Keratinocyte (primary cell): ENCODE data around the gene CNTNAP2. TPM values are rescaled to one million over a fixed set of nuclear protein-coding genes. Genes with fewer than 3 reads are reported as not detected.

Experiments
- DNase-seq: peaks from one replicate; pipeline ENCODE4 v3.0.0-alpha.2; 2011; ENCODE audit warnings: low read depth, missing footprints, low spot score
- FAIRE-seq: peaks from 2 replicates; lab custom pipeline; 2011; peaks lifted over from hg19 to GRCh38; lab: Jason Lieb, UNC
- H2AFZ ChIP-seq: 2 replicates; pipeline ENCODE4 v1.6.0; 2012; ENCODE audit warnings: low read length, control low read depth, inconsistent platforms; ENCODE audit not compliant: control insufficient read depth
- H3K27ac ChIP-seq: 2 replicates; pipeline ENCODE4 v1.5.1; 2011; ENCODE audit warnings: low read length; ENCODE audit not compliant: control insufficient read depth, insufficient read depth
- H3K27me3 ChIP-seq: 3 replicates; pipeline ENCODE4 v1.6.0; 2011; ENCODE audit warnings: low read length; ENCODE audit not compliant: control insufficient read depth, insufficient read depth; ENCODE audit errors: extremely low read depth
- H3K36me3 ChIP-seq, 2 experiments: 2 replicates in 1 of 2; 3 replicates in 1 of 2; pipeline ENCODE4 v1.5.1; 2011; ENCODE audit warnings: low read length in 2 of 2, mild to moderate bottlenecking in 1 of 2; ENCODE audit not compliant: control insufficient read depth in 2 of 2, insufficient read depth in 2 of 2; ENCODE audit errors: extremely low read depth in 1 of 2
- H3K4me1 ChIP-seq: 3 replicates; pipeline ENCODE4 v1.5.1; 2011; ENCODE audit warnings: low read length; ENCODE audit not compliant: control insufficient read depth, insufficient read depth; ENCODE audit errors: extremely low read depth
- H3K4me2 ChIP-seq: 3 replicates; pipeline ENCODE4 v1.6.0; 2011; ENCODE audit warnings: low read depth, low read length; ENCODE audit not compliant: control insufficient read depth, insufficient read depth; ENCODE audit errors: extremely low read depth
- H3K4me3 ChIP-seq, 3 experiments: fragments of 200-600 bp in 1 of 3; sonication (generic) in 1 of 3; 2 replicates in 2 of 3; 3 replicates in 1 of 3; pipeline ENCODE4 v1.5.1; 2011 to 2016; ENCODE audit warnings: low read length in 3 of 3, mild to moderate bottlenecking in 3 of 3, control low read depth in 2 of 3, inconsistent platforms in 1 of 3, low read depth in 1 of 3, mixed read lengths in 1 of 3, mixed run types in 1 of 3, moderate library complexity in 1 of 3; ENCODE audit not compliant: control insufficient read depth in 2 of 3, insufficient read depth in 2 of 3; ENCODE audit errors: extremely low read depth in 1 of 3
- H3K79me2 ChIP-seq: 2 replicates; pipeline ENCODE4 v1.6.0; 2012; ENCODE audit warnings: low read length; ENCODE audit not compliant: control insufficient read depth, insufficient read depth
- H3K9ac ChIP-seq: 3 replicates; pipeline ENCODE4 v1.6.0; 2011; ENCODE audit warnings: low read length; ENCODE audit not compliant: control insufficient read depth, insufficient read depth; ENCODE audit errors: extremely low read depth
- H3K9me1 ChIP-seq: 3 replicates; pipeline ENCODE4 v1.6.0; 2011; ENCODE audit warnings: low read length; ENCODE audit not compliant: control insufficient read depth, insufficient read depth; ENCODE audit errors: extremely low read depth
- H3K9me3 ChIP-seq: 2 replicates; pipeline ENCODE4 v1.5.1; 2012; ENCODE audit warnings: low read depth, low read length; ENCODE audit not compliant: control insufficient read depth
- H4K20me1 ChIP-seq: 3 replicates; pipeline ENCODE4 v1.6.0; 2011; ENCODE audit warnings: low read length; ENCODE audit not compliant: control insufficient read depth, insufficient read depth; ENCODE audit errors: extremely low read depth
- CTCF ChIP-seq, 3 experiments: IDR thresholded peaks in 1 of 3; conservative IDR thresholded peaks in 1 of 3; optimal IDR thresholded peaks in 1 of 3; 2 replicates in 2 of 3; 3 replicates in 1 of 3; pipeline versions ENCODE3 to v1.5.1; 2011; ENCODE audit warnings: low read length in 3 of 3, mild to moderate bottlenecking in 3 of 3, moderate library complexity in 2 of 3, control low read depth in 1 of 3, inconsistent platforms in 1 of 3; ENCODE audit not compliant: insufficient read depth in 2 of 3; ENCODE audit errors: extremely low read depth in 1 of 3
- EZH2 ChIP-seq: IDR thresholded peaks from one replicate; pipeline ENCODE4 v1.6.1; 2012; ENCODE audit warnings: inconsistent platforms, mild to moderate bottlenecking, low read length, moderate library complexity
- dilution Hi-C: fragments of 300-500 bp; cut with MboI; formaldehyde crosslinking; loops from one replicate; pipeline ENCODE4 v1.7.0; 2020; ENCODE audit warnings: low sequenced_read_pairs; ENCODE audit not compliant: extremely low pct_ligation_motif_present
- polyA plus RNA-seq, 5 experiments: library from polyadenylated mRNA; depleted of rRNA in 3 of 5; stranded (reverse) in 3 of 5; stranded (forward) in 1 of 5; unstranded in 1 of 5; fragments of >200 nt; gene quantifications; 1 replicate in 1 of 5; 2 replicates in 3 of 5; 3 replicates in 1 of 5; pipeline versions ENCODE4 v1.2.1 to v1.2.3, GENCODE V29; 2011 to 2012; ENCODE audit warnings: missing spikeins in 2 of 5, low read depth in 1 of 5, low replicate concordance in 1 of 5

Gene CNTNAP2
- polyA plus RNA-seq, 1 donor (not counting 4 experiments of a cell fraction or from before 2014, with no cell fraction given) = 1.4 TPM

GRCh38 chr7:148201992-148202391 lies 2085.4 kb downstream of the CNTNAP2 start:
- no peaks in the 10 kb centered on the region for H3K4me1 ChIP-seq
- H3K27ac ChIP-seq = no peak overlapping the region
- no peak overlapping the region for H3K4me2 ChIP-seq
- H3K9me3 ChIP-seq = no peaks in the 10 kb centered on the region
- no peak overlapping the region for H3K9ac ChIP-seq
- H3K27me3 ChIP-seq = no peaks in the 10 kb centered on the region
- TF ChIP-seq EZH2 (no peak), CTCF (optimal IDR thresholded peaks at IDR 0.05 in 1 of 3, IDR thresholded peaks at IDR 0.05 in 1 of 3, conservative IDR thresholded peaks at IDR 0.05 in 1 of 3; ENCODE audit: extremely low read depth in 1 of 3, insufficient read depth in 2 of 3, low read length in 3 of 3) (no peak)
- no peaks in the 10 kb centered on the region for H3K79me2 ChIP-seq
- dilution Hi-C loops = no loop called here
- FAIRE-seq = no peak
- H3K4me3 ChIP-seq = no peak overlapping the region
- no peaks in the 10 kb centered on the region for H3K36me3 ChIP-seq
- no peak overlapping the region for H2AFZ ChIP-seq
- no peaks in the 10 kb centered on the region for H3K9me1 ChIP-seq
- no peaks in the 10 kb centered on the region for H4K20me1 ChIP-seq
- no peak for DNase-seq

GRCh38 chr7:148204639-148205304 lies 2088.2 kb downstream of the CNTNAP2 start:
- dilution Hi-C loops = no loop called here
- Histone ChIP-seq H3K9ac (no peak overlapping the region), H3K27me3 (no peaks in the 10 kb centered on the region), H3K36me3 (no peaks in the 10 kb centered on the region), H3K4me3 (no peak overlapping the region), H3K4me1 (no peaks in the 10 kb centered on the region), H3K4me2 (no peak overlapping the region), H3K9me1 (no peaks in the 10 kb centered on the region), H3K9me3 (peaks cover 1% of the 10 kb centered on the region), H4K20me1 (no peaks in the 10 kb centered on the region), H3K79me2 (no peaks in the 10 kb centered on the region), H3K27ac (no peak overlapping the region), H2AFZ (no peak overlapping the region)
- DNase-seq (no peak), FAIRE-seq (no peak)
- TF ChIP-seq EZH2 (no peak), CTCF (optimal IDR thresholded peaks at IDR 0.05 in 1 of 3, IDR thresholded peaks at IDR 0.05 in 1 of 3, conservative IDR thresholded peaks at IDR 0.05 in 1 of 3; ENCODE audit: extremely low read depth in 1 of 3, insufficient read depth in 2 of 3, low read length in 3 of 3) (no peak)
